Stimulated activated naive CD4-positive, alpha-beta T cell treated with Interleukin-2 at 50 U/mL for 16 hours (primary cell): ENCODE data around the gene RAB1A.
A peak's percentile ranks its signal among the peaks of the same experiment; 100 is the strongest.

Source experiments
- DNase-seq: peaks from one replicate; lab custom pipeline; 2025; lab: John Stamatoyannopoulos, UW

The RAB1A gene

DNA sequence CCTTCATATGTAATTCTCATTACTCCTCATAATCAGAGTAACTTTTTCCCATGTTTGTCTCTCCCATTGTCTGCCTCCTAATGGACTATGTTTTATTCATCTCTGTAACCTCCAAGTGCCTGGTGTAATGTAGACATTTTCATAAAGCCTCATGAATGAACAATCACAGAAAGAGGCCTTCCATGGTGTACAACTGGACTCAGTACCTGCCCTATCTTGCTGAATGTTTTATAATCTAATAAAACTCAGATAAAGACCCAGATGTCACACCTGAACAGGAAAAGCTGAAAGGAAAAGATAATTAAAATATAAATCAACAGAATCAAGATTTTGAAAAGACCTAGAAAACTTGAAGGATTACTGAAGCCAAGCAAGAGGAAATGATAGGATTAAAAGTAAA, 36.7 kb downstream of the RAB1A start:
- no peak for DNase-seq

DNA sequence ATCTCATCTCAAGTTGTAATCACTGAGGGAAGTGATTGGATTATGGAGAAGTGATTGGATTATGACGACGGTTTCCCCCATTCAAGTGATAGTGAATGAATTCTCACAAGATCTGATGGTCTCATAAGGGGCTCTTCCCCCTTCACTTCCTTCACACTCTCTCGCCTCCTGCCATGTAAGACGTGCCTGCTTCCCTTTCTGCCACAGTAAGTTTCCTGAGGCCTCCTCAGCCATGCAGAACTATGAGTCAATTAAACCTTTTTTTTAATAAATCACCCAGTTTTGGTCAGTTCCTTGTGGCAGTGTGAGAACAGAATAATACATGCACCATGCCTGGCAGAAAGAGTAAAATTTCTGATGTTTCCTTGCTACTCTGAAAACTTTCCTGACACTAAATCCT, 37.1 kb downstream of the RAB1A start:
- no peak for DNase-seq

DNA sequence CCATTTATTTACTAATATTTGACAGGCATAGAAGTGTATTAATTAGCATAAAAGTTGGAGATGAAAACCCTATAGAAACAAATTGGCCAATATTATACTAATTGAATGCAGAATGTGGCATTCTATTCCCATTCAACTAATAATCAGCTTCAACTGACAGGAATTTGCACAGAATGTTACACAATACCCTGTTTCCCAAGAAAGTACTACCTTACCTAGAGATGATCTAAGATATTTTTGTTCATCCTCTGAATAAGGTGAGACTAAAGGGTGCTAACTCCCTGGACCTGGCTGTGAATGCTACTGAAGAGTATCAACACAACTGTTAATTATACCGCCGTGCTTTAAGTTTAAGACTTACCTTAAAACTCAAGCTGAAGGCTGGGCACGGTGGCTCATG, 44.8 kb downstream of the RAB1A start:
- DNase-seq = no peak

DNA sequence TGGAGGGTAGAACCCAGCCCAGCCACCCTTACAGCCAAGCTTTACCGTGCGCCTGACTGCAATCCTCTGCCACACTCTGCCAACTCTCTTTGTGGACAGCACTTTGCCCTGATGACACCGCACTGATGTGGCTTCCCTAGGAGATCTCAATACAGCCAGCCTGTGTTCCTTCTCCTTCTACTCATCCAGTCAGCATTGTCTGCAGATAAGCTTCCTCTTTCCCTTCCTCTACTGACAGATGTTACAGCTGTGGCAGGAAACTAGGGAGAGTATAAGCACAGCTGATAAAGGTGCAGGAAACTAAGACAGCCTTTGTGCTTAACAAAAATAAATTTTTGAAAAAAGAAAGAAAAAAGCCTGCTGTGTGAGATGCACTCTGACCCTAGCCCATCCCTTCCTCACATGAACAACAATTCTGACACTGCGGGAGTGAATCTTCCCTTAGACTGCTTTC, 48.6 kb downstream of the RAB1A start:
- no peak for DNase-seq

DNA sequence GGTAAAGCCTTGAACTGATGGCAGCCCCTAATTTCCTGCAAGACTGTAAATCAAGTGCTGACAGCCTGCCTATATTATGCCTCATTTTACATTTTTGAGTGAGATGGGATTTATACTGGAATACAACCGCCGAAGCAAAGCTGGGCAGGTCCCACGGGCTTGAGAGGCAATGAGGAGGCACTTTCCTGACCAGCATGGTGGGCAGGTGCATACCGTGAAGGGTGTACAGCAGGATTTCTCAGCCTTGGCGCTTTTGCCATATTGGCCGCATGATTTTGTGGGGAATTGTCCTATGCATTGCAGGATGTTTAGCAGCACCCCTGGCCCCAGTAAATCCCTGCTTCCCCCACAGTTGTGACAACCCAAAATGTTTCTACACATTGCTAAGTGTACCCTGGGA, 50.9 kb downstream of the RAB1A start:
- DNase-seq = no peak

DNA sequence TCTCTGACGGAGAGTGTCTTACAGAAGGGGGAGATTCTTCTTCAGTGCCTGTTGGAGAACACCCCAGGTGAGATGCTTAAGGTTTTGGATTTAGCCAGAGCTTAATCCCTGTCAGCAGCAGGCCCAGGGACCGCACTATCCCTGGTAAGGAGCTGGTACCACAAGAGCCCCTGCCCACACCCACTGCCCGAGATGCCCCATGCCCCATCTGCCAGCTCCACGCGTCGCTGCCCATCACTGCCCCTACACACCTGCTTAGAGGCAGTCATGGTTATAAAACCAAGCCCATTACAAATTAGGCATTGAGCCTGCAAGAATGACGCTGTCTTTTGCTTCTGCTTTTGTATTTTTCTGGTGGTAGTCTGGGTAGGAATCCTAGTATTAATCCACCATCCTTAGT, 52.0 kb downstream of the RAB1A start:
- DNase-seq = no peak

DNA sequence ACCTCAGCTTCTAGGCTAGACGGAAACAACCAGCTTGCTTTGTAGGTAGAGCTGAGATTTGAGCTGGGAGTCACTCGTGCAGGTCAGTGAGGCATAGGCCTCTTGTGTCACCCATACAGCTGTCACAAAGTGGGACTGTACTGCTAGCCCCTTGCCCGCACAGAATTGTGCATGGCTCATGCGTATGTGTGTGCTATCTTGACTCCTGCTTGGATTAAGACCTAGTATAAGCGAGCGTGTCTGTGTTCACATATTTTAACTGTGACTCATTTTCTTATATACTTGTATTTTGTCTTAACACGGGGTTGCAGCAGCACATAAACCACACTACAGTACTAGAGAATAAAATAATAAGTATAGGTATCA, 53.6 kb downstream of the RAB1A start:
- no peak for DNase-seq

DNA sequence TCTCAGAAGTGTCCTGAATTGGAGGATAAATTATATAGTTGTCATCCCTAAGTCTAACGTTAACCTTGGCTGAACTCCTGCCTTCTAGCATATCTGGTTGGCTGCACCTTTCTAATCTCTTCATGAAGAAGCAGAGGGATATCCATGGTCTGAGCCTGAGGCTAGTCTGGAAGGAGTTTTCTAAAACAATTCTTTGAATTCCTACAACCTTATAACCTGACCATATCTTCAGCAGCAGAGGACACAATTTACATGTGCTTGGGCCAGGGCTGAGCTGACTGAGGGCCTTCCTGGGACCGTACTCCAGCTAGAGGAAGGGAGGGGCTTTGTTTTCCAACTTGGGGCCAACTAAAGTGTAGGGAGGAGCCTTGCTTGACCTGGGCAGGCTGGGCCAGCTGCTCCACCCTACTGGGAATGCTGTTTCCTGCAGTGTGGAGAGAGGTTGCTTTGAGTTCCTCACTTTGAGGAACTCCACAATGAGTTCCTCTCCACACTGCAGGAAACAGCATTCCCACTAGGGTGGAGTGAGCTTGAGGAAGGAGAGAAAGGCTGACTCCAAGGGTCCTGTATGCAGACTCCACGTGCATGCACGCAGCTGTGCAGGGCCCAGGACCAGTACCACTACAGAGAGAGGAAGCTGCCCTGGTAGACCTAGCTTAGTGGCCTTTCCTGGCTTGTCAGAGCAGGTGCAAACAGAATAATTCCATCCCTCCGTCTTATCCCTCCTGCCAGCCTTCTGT, 54.1 kb downstream of the RAB1A start:
- no peak for DNase-seq

DNA sequence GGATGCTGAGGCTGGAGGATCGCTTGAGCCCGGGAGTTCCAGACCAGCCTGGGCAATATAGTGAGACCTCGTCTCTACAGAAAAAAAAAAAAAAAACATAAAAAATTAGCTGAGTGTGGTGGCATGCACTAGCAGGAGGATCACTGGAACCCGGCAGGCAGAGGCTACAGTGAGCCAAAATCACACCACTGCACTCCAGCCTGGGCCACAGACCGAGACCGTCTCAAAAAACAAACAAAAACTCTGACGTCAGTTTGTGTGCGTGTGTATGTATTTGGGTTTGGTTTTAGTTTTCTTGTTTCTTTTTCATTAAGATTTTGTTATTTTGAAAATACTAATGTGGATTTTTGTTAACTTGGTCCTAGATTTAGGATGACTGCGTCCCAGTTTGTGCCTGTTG, 54.7 kb downstream of the RAB1A start:
- no peak for DNase-seq

DNA sequence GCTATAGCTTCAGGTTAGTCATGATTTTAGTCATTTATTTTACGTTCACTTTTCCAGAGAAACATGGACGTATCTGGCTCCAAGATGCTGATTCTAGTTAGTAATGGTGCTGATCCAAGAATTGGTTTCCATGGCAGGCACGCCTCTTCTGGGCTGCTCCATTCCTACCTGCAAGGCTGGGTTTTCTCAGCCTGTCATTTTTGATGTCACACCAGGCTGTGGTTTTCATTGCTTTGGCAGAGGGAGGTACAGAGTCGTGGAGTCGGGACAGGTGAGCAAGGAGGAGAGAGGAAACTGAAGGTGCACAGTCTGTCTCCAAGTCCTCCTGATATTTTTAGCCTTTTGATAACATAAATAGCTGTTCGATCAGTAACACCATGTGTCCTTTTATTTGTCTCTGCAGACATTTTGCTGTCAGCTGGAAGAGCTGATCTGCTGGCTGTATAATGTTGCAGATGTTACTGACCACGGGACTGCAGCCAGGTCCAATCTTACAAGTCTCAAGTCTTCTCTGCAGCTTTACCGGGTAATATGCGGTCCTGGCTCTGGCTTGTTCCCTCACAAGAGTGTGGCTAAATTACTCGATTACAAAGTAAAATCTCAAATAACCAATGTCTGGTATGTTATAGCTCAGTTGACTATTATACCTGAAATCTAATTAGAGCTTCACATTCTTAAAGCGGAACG, 55.9 kb downstream of the RAB1A start:
- DNase-seq = no peak

DNA sequence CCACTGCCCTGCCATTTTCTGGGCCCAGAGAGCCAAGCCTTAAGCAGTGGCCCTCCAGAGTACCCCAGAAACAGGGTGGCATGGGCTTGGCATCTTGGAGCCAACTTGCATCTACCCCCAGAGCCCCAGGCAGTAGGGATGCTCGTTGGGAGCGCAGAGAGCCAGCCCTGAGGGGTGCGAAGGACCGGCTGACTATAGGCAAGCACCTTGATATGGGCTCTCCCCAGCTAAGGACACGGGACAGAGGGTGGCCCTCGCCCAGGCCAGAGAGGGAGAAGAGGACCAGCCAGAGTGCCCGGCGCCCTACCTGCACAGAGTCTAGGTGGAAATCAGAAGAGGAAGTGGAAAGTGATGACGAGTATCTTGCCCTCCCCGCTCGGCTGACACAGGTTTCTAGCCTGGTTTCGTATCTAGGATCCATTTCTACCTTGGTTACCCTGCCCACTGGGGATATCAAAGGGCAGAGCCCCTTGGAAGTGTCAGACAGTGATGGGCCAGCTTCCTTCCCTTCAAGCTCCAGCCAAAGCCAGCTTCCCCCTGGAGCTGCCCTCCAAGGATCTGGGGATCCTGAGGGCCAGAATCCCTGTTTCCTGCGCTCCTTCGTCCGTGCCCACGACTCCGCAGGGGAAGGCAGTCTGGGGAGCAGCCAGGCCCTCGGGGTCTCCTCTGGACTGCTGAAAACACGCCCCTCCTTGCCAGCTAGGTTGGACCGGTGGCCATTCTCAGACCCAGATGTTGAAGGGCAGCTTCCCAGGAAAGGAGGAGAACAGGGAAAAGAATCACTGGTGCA, 57.5 kb downstream of the RAB1A start:
- DNase-seq = no peak

DNA sequence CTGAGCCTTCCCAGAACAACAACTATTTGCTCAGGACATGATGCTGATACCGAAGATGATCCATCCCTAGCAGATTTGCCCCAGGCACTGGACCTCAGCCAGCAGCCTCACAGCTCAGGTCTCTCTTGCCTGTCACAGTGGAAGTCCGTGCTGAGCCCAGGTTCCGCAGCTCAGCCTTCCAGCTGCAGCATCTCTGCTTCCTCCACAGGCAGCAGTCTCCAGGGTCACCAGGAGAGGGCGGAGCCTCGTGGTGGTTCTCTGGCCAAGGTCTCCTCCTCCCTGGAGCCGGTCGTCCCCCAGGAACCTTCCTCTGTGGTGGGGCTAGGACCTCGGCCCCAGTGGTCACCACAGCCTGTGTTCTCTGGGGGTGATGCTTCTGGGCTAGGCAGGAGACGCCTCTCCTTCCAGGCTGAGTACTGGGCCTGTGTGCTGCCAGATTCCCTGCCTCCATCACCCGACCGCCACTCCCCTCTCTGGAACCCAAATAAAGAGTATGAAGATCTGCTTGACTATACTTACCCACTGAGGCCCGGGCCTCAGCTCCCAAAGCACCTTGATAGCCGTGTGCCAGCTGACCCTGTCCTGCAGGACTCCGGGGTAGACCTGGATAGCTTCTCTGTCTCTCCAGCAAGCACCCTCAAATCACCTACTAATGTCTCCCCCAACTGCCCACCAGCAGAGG, 58.3 kb downstream of the RAB1A start:
- no peak for DNase-seq

DNA sequence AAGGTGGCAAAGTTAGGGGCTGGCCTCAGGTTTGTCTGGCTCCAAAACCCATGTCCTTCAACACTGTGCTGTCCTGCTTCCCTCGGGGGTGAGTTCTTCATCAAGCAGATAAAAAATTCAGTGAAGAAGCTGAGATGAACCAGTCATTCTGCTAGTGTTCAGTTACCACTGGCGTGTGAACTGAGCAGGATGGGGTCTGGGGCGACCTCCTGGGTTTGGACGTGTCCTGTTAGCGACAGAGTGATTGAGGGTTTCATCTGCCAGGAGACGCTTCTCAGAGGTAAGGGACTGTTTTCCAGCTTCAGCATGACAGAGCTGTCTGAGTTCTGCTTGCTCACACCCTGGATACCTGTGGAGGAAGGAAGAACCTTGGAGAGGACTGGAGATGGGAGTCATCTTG, 59.0 kb downstream of the RAB1A start:
- DNase-seq = no peak

DNA sequence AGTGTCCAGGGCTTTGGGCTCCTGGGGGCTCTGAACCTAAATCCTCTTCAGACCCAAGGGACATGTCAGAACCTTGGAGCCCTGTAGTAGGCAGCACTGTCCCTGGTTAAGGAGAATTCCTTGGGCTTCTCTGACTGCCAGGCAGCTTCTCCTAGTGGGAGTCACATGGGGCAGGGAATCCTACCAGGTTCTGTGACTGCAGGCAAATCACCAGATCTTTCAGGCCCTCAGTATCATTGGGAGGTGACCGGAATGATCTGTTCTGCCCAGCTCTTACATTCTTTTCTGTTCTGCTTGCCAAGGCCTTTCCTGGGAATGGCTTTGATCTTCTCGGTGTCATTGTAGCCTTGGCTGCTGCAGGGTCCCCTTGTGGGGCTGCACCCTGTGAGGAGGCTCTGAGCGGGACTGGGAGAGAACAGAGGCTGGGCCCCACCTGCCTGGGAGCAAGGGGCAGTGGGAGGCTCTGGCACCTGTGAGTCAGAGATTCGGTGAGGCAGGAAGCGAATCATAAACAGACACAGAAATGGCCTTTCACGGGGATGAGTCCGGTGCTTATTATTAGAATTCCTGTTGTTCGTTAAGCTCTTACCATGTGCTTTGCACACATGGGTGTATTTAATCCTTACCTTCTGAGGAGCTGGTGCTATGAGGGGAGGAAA, 59.6 kb downstream of the RAB1A start:
- DNase-seq = no peak

DNA sequence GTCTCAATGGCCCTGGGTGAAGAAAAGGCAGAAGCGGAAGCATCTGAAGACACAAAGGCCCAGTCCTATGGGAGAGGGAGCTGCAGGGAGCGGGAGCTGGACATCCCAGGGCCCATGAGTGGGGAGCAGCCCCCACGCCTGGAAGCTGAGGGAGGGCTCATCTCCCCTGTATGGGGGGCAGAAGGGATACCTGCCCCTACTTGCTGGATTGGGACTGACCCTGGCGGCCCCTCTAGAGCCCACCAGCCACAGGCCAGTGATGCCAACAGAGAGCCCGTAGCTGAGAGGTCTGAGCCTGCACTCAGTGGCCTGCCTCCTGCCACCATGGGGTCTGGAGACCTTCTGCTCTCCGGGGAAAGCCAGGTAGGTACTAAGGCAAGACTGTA, 60.5 kb downstream of the RAB1A start:
- DNase-seq = no peak

DNA sequence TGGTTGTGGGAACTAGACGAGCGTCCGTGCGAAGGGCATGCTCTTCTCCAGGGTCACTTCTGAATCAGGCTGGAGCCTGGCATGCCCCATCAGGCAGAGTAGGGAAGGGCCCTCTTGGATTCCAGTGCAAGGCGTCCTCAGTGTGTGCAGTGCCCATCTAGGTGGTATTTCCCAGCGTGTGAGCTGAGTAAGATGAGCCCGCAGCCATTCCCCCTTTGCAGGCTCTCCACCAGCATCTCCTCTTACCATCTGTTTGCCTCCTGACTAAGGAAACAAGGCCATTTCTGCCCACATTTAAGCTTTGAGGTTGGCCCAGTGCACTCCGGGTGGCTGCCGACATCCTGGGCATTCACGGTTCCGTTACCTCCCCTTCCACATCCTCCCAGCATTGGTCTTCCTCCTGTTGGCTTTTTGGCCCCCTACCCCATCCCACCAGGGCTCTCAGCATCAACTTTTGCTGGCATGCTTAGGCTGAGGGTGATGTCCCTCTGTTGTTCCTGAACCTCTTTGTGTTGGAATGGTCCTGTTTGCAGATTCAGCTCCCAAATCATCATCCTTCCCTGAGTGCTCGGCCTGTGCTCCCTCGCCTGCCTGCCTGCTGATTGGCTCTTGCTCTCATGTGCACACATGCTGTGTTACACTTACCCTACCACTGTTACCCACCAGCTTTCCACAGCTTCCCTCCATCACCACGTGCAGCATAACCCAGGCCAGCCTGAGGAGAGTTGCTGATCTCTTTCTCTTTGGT, 61.9 kb downstream of the RAB1A start:
- DNase-seq = no peak

DNA sequence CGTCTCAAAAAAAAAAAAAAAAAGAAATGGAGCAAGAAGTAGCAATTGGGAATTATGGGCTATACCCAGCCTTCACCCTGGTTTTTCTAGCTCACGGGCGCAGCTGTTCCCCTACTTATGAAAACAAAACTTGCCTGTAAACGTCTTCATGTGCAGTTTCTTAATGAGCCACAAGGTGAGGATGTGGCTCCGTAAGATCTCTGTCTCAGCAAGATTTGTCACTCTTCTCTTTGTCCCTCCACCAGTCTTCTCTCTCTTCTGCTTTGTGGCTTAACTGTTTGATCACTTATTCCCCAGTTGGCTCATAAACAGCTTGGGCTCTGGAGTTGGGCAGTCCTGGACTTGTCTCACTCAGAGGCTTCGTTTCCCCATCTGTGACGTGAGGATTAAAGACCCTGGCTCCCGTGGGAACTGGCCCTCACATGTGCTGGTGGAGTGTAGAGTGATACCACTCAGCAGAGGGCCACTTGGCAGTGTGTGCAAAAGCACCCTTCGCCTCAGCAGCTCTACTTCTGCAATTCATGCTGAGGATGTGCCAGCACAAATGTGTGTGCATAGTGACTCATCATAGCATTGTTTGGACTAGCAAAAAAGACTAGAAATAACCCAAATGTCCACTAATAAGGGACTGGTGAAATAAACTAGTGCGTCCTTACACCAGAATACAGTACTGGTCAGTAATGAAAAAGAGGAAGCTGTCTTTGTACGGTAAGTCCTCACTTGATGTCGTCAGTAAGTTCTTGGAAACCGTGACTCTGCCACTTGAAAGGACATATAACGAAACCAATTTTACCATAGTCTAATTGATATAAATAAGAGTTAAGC, 65.0 kb downstream of the RAB1A start:
- DNase-seq = peak; percentile 19

DNA sequence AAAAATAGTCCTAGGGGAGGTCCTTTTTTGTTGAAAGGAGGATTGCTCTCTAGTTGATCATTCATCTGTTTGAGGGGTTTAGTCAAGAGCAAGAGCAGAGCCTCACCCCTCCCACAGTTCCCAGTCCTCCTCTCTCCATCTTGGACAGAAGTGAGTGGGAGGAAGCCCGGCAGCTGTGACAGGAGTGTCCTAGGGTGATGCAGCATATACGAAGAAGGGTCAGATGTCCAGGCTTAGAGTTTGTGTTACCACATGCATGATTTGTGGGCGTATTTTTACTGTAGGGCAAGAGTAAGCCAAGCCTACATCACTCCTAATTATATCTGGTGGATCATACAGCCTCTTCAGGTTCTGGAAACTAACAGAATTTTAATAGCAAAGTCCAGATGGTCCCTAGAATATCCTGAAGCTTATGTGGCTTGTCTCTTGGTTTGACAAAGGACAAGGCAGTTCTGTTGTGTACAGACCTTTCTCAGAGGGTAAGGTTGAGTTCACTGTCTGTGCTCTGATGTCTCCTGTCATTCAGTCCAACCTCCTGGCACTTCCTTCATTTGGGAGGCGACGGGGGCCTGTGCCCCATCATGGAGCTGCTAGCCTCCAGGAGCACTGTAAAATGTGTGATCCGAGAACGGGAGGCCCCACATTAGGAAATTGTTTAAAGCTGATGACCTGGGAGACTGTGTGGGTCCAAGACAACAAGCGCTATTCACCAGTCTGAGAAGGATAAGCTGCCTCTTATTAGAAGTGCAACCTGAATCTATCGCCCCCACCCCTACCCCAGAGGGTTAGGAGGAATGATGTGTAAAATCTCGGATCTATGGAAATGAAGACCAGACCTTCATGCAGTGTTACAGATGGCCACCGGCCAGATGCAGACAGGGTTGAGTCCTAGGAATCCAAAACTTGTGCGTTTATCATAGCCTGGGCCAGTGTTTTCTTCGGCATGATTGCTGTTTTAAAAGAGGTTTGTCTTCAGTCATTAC, 66.8 kb downstream of the RAB1A start:
- no peak for DNase-seq

DNA sequence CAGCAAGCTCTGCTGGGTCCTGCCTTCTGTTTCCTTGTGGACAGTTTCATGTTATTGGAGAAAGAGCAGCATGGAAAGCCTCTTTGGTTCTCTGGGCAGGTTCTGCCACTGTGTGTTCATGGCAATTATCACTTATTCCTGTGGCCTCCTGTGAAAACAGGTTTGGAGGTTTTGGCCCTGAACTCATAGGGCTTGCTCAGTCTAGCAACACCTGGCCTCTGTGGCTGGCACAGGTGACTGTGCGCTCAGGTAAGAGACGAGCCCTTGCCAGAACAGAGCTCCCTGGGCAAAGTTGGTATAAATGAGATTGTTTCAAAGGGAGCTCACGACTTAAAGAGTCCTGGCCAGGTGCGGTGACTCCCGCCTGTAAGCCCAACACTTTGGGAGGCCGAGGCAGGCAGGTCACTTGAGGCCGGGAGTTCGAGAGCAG, 68.0 kb downstream of the RAB1A start:
- DNase-seq = no peak
